GM23248 (cell line): ENCODE results near the gene PAM. TPM values are rescaled to one million over a fixed set of nuclear protein-coding genes. Genes with fewer than 3 reads are reported as not detected.

Experiments
- DNase-seq: peaks from one replicate; pipeline ENCODE4 v3.0.0-alpha.2; 2015
- H2AFZ ChIP-seq: fragments of 200-600 bp; sonication (generic); 2 replicates; pipeline ENCODE4 v1.6.1; 2016; ENCODE audit warnings: antibody characterized with exemption
- H3F3A ChIP-seq: fragments of 200-600 bp; sonication (generic); 2 replicates; pipeline ENCODE4 v1.6.1; 2016; ENCODE audit warnings: mild to moderate bottlenecking, antibody characterized with exemption, mixed run types; ENCODE audit not compliant: insufficient read depth
- H3K27ac ChIP-seq: fragments of 200-600 bp; sonication (generic); 2 replicates; pipeline ENCODE4 v1.5.1; 2016; ENCODE audit warnings: mild to moderate bottlenecking
- H3K27me3 ChIP-seq: fragments of 200-600 bp; sonication (generic); replicated peaks from 2 replicates; pipeline ENCODE4 v1.6.1; 2016; ENCODE audit warnings: mild to moderate bottlenecking; ENCODE audit not compliant: insufficient read depth
- H3K36me3 ChIP-seq: fragments of 200-600 bp; sonication (generic); 2 replicates; pipeline ENCODE4 v1.6.1; 2016; ENCODE audit warnings: low read depth, mild to moderate bottlenecking
- H3K4me1 ChIP-seq: fragments of 200-600 bp; sonication (generic); 2 replicates; pipeline ENCODE4 v1.6.1; 2016; ENCODE audit warnings: mild to moderate bottlenecking; ENCODE audit not compliant: insufficient read depth
- H3K4me2 ChIP-seq: fragments of 200-600 bp; sonication (generic); one replicate; pipeline ENCODE4 v1.6.1; 2016; ENCODE audit warnings: mild to moderate bottlenecking; ENCODE audit not compliant: unreplicated experiment
- H3K4me3 ChIP-seq: fragments of 200-600 bp; sonication (generic); 2 replicates; pipeline ENCODE4 v1.5.1; 2016; ENCODE audit warnings: mild to moderate bottlenecking
- H3K79me2 ChIP-seq: fragments of 200-600 bp; sonication (generic); 2 replicates; pipeline ENCODE4 v1.6.1; 2016; ENCODE audit warnings: mild to moderate bottlenecking; ENCODE audit not compliant: insufficient read depth
- H3K9ac ChIP-seq: fragments of 200-600 bp; sonication (generic); 2 replicates; pipeline ENCODE4 v1.6.1; 2016; ENCODE audit warnings: mild to moderate bottlenecking
- H3K9me2 ChIP-seq: fragments of 200-600 bp; sonication (generic); 2 replicates; pipeline ENCODE4 v1.6.1; 2016; ENCODE audit warnings: mixed run types, mild to moderate bottlenecking, moderate library complexity; ENCODE audit not compliant: insufficient read depth
- H3K9me3 ChIP-seq: fragments of 200-600 bp; sonication (generic); one replicate; pipeline ENCODE4 v1.6.1; 2017; ENCODE audit warnings: low read depth
- H4K20me1 ChIP-seq: fragments of 200-600 bp; sonication (generic); 2 replicates; pipeline ENCODE4 v1.6.0; 2016; ENCODE audit not compliant: insufficient read depth
- EZH2 ChIP-seq: fragments of 200-600 bp; sonication (generic); IDR thresholded peaks from 2 replicates; pipeline ENCODE4 v1.6.1; 2018; ENCODE audit warnings: antibody characterized with exemption, mild to moderate bottlenecking; ENCODE audit not compliant: insufficient read depth, poor library complexity, severe bottlenecking
- EZH2phosphoT487 ChIP-seq: fragments of 200-600 bp; sonication (generic); IDR thresholded peaks from 2 replicates; pipeline ENCODE4 v1.6.1; 2018; ENCODE audit warnings: antibody characterized with exemption, moderate library complexity, mild to moderate bottlenecking, low read depth; ENCODE audit not compliant: insufficient read depth
- WGBS, 2 experiments: methylation state at CpG; one replicate each; pipeline ENCODE4 v1.1.6; 2015 to 2017; ENCODE audit warnings: low lambda C conversion rate in 2 of 2, low coverage in 1 of 2; ENCODE audit errors: missing lambda C conversion rate in 2 of 2; 5-methylcytosine and 5-hydroxymethylcytosine counted together
- in situ Hi-C: fragments of 300-500 bp; cut with MboI; formaldehyde crosslinking; loops from 2 replicates; pipeline ENCODE4 v1.15.0; 2020
- polyA plus RNA-seq: library from polyadenylated mRNA; unstranded; fragments of >200 nt; fragmentation: Nextera tagmentation; extraction: Ambion mirVana; gene quantifications from 2 replicates; pipeline ENCODE4 v1.2.1, GENCODE V29; 2016
- total RNA-seq: library from RNA; depleted of rRNA; stranded (reverse); fragments of >200 nt; shearing (Covaris generic); gene quantifications from 2 replicates; pipeline ENCODE4 v1.2.3, GENCODE V29; 2014

PAM gene
- total and polyA plus RNA-seq, 2 experiments from 2014 or later = 429 to 499 TPM

GRCh38 chr5:103075442-103075841 lies 320.3 kb downstream of the PAM start:
- 51 to 53% methylated on average over 4 of the region's 4 CpGs for WGBS, 2 experiments
- no peaks in the 10 kb centered on the region for H3K36me3 ChIP-seq
- DNase-seq = no peak
- no peaks in the 10 kb centered on the region for H3K9me3 ChIP-seq
- no peak overlapping the region for H3K27ac ChIP-seq
- H3K27me3 ChIP-seq = no peaks in the 10 kb centered on the region
- no peak for TF ChIP-seq EZH2
- no peak for TF ChIP-seq EZH2phosphoT487
- H3F3A ChIP-seq = no peaks in the 10 kb centered on the region
- H4K20me1 ChIP-seq = no peaks in the 10 kb centered on the region
- no peak overlapping the region for H3K4me2 ChIP-seq
- H3K79me2 ChIP-seq = no peaks in the 10 kb centered on the region
- no peak overlapping the region for H3K9ac ChIP-seq
- in situ Hi-C loops = no loop called here
- no peaks in the 10 kb centered on the region for H3K4me1 ChIP-seq
- H2AFZ ChIP-seq = no peak overlapping the region
- no peaks in the 10 kb centered on the region for H3K9me2 ChIP-seq
- no peak overlapping the region for H3K4me3 ChIP-seq
